ENCODE measurements around the gene APOH. TPM values are rescaled to one million over a fixed set of nuclear protein-coding genes. Genes with fewer than 3 reads are reported as not detected.
A peak's percentile ranks its signal among the peaks of the same experiment; 100 is the strongest.

Gene APOH
- total RNA-seq, 1 donor from 2014 or later = 29.6 TPM

GRCh38 chr17:66175892-66176291 is 53.3 kb downstream of the APOH start:
- Histone ChIP-seq H3K4me1 (no peaks in the 10 kb centered on the region), H3K36me3 (peaks cover 9% of the 10 kb centered on the region), H3K4me3 (no peak overlapping the region), H3K27ac (no peak overlapping the region), H3K9me3 (no peaks in the 10 kb centered on the region), H3K27me3 (no peaks in the 10 kb centered on the region)
- intact Hi-C loops (cut with DNase I) = no loop called here
- ATAC-seq = no peak
- TF ChIP-seq, protein P1, sequence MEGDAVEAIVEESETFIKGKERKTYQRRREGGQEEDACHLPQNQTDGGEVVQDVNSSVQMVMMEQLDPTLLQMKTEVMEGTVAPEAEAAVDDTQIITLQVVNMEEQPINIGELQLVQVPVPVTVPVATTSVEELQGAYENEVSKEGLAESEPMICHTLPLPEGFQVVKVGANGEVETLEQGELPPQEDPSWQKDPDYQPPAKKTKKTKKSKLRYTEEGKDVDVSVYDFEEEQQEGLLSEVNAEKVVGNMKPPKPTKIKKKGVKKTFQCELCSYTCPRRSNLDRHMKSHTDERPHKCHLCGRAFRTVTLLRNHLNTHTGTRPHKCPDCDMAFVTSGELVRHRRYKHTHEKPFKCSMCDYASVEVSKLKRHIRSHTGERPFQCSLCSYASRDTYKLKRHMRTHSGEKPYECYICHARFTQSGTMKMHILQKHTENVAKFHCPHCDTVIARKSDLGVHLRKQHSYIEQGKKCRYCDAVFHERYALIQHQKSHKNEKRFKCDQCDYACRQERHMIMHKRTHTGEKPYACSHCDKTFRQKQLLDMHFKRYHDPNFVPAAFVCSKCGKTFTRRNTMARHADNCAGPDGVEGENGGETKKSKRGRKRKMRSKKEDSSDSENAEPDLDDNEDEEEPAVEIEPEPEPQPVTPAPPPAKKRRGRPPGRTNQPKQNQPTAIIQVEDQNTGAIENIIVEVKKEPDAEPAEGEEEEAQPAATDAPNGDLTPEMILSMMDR (IDR thresholded peaks at IDR 0.05) = no peak
- no peak for DNase-seq

GRCh38 chr17:66172691-66173223 is 56.5 kb downstream of the APOH start:
- peak; percentile 74 for ATAC-seq
- no peak for DNase-seq
- Histone ChIP-seq H3K4me1 (no peaks in the 10 kb centered on the region), H3K27me3 (no peaks in the 10 kb centered on the region), H3K4me3 (no peak overlapping the region), H3K27ac (no peak overlapping the region), H3K9me3 (no peaks in the 10 kb centered on the region), H3K36me3 (peaks cover 14% of the 10 kb centered on the region)
- TF ChIP-seq, protein P1 (IDR thresholded peaks at IDR 0.05) = no peak
- intact Hi-C loops (cut with DNase I) = no loop called here

- intact Hi-C loops (cut with DNase I) = no loop called here
- no peaks in the 10 kb centered on the region for H3K9me3 ChIP-seq
- no peak overlapping the region for H3K27ac ChIP-seq
Measured at GRCh38 chr17:66172144-66172543, 57.1 kb downstream of the APOH start.

DNA sequence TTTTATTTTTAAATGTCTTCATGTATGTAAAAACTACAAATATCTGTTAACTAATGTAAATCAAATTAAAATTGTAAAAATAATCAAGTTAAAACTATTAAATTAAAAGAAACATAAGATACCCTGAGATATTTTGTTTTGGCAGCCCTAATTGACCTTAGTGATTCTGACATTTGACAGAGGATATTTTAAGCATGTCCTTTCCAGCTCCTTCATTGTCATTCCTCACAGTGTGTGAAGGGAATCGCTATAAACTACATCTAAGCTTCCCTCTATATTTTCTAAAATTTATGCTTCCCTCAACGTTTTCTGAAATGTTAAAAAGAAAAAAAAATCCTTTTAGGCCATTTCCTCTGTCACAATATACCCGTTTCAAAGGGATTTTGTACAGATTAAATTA is 57.5 kb downstream of the APOH start:
- TF ChIP-seq, protein P1 (IDR thresholded peaks at IDR 0.05) = no peak
- H3K9me3 ChIP-seq = no peaks in the 10 kb centered on the region
- intact Hi-C loops (cut with DNase I) = no loop called here
- H3K36me3 ChIP-seq = peaks cover 14% of the 10 kb centered on the region
- H3K4me1 ChIP-seq = no peaks in the 10 kb centered on the region
- ATAC-seq (no peak), DNase-seq (no peak)
- no peaks in the 10 kb centered on the region for H3K27me3 ChIP-seq
- H3K27ac ChIP-seq = no peak overlapping the region
- H3K4me3 ChIP-seq = no peak overlapping the region

More at GRCh38 chr17:66172144-66172543, 57.1 kb downstream of the APOH start:
- DNase-seq = no peak
- H3K4me1 ChIP-seq = no peaks in the 10 kb centered on the region
- no peak for ATAC-seq
- no peak overlapping the region for H3K4me3 ChIP-seq
- TF ChIP-seq, protein P1 (IDR thresholded peaks at IDR 0.05) = no peak
- H3K27me3 ChIP-seq = no peaks in the 10 kb centered on the region
- H3K36me3 ChIP-seq = peaks cover 14% of the 10 kb centered on the region

DNA sequence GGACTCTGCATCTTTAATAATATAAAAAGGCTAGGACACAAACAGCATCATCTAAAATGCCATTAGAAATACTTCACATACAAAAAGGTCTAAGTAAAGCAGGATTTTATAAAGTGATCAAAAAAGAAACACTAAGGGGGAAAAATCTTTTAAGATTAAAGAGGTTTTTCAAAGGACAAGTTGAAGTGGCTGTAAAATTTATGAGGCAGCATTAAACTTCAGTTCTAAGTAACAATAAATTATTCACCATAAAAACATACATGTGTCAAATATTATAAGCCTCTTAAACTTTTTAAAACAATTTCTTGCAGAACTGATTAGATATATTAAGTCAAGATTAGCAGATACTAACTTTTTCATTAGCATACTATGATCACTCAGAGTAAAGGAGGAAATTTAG is 58.0 kb downstream of the APOH start:
- H3K4me1 ChIP-seq = no peaks in the 10 kb centered on the region
- H3K9me3 ChIP-seq = no peaks in the 10 kb centered on the region
- peaks cover 14% of the 10 kb centered on the region for H3K36me3 ChIP-seq
- ATAC-seq (no peak), DNase-seq (no peak)
- no peak overlapping the region for H3K27ac ChIP-seq
- no peaks in the 10 kb centered on the region for H3K27me3 ChIP-seq
- intact Hi-C loops (cut with DNase I) = no loop called here
- TF ChIP-seq, protein P1 (IDR thresholded peaks at IDR 0.05) = no peak
- no peak overlapping the region for H3K4me3 ChIP-seq

GRCh38 chr17:66169839-66170238 is 59.4 kb downstream of the APOH start:
- Histone ChIP-seq H3K36me3 (peaks cover 12% of the 10 kb centered on the region), H3K9me3 (no peaks in the 10 kb centered on the region), H3K27me3 (no peaks in the 10 kb centered on the region), H3K4me3 (no peak overlapping the region), H3K4me1 (no peaks in the 10 kb centered on the region), H3K27ac (no peak overlapping the region)
- intact Hi-C loops (cut with DNase I) = loop anchor here (10.0 kb wide), 1 partner anchor 935 kb away; no protein-coding TSS in a partner anchor
- DNase-seq = no peak
- TF ChIP-seq, protein P1 (IDR thresholded peaks at IDR 0.05) = no peak
- ATAC-seq = no peak
